LoVo (cell line): ENCODE data around the gene CRTC2.
"Not testable (repeated sequence)": the region's sequence is repeated elsewhere in the genome, so short reads cannot be mapped to it uniquely, and the experiment has no call there.

Experiments used
- DNase-seq: peaks from one replicate; pipeline ENCODE4 v3.0.0-alpha.2; 2016; ENCODE audit warnings: low spot score

The CRTC2 gene, protein sequence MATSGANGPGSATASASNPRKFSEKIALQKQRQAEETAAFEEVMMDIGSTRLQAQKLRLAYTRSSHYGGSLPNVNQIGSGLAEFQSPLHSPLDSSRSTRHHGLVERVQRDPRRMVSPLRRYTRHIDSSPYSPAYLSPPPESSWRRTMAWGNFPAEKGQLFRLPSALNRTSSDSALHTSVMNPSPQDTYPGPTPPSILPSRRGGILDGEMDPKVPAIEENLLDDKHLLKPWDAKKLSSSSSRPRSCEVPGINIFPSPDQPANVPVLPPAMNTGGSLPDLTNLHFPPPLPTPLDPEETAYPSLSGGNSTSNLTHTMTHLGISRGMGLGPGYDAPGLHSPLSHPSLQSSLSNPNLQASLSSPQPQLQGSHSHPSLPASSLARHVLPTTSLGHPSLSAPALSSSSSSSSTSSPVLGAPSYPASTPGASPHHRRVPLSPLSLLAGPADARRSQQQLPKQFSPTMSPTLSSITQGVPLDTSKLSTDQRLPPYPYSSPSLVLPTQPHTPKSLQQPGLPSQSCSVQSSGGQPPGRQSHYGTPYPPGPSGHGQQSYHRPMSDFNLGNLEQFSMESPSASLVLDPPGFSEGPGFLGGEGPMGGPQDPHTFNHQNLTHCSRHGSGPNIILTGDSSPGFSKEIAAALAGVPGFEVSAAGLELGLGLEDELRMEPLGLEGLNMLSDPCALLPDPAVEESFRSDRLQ

GRCh38 chr1:153958111-153958960, at the start of gene CRTC2:
CRTC2 (minus strand) TSS chr1:153958612; CDS start chr1:153958497, 115 bp downstream.
- DNase-seq = peak; percentile 99

DNA sequence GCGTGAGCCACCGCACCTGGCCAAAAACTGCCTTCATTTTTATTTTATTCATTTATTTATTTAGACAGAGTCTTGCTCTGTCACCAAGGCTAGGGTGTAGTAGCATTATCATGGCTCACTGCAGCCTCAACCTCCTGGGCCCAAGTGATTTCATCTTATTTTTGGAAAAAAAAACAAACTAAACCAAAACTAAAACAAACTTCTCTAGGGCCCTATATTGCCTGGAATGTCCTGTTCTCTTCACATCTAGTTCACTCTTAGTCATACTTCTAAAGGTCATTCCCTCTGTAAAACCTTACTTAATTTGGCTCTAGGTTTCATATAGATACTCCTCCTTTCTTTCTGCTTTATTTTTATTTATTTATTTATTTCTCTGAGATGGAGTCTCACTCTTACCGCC, 47.7 kb upstream of the CRTC2 start:
- DNase-seq = no peak

GRCh38 chr1:154000420-154000819, 42.0 kb upstream of the CRTC2 start:
- DNase-seq = no peak

DNA sequence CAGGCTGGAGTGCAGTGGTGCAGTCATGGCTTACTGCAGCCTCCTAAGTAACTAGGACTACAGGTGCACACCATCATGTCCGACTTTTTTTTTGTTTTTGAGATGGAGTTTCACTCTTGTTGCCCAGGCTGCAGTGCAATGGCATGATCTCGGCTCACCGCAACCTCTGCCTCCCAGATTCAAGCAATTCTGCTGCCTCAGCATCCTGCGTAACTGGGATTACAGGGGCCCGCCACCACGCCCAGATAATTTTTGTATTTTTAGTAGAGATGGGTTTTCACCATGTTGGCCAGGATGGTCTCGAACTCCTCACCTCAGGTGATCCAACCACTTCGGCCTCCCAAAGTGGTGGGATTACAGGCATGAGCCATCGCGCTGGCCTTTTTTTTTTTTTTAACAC, 38.5 kb upstream of the CRTC2 start:
- DNase-seq = not testable (repeated sequence)

DNA sequence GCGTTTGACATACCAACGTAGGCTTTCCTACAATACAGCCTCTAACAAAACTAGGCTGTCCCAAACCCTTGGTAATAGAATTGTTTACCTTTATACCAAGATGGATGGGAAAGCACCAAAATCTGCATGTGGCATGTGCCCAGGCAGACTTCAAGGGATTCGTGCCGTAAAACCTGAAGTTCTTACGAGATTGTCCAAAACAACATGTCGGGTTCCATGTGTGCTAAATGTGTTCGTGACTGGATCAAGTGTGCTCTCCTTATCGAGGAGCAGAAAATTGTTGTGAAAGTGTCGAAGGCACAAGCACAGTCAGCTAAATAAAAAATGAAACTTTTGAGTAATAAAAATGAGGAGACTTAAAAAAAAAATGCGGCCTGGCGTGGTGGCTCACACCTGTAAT, 37.2 kb upstream of the CRTC2 start:
- no peak for DNase-seq

DNA sequence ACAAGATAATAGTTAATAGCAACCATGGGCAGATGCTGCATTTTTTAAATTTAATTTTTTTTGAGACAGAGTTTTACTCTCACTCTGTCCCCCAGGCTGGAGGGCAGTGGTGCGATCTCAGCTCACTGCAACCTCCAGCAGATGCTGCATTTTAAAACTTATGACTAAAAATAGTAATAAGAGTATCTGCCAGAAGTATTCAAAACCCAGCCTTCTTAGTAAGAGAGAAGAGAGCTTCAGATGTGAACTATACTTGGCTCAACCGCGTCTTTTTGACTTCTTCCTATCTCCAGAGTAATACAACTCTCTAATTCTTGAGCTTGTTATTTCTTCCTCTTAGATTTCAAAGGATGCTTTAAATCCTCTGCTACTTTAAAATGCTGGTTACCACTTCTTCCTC, 36.8 kb upstream of the CRTC2 start:
- no peak for DNase-seq

- DNase-seq = no peak
Observed at GRCh38 chr1:153991806-153992205, 33.4 kb upstream of the CRTC2 start.

- DNase-seq = no peak
Observed at GRCh38 chr1:153991151-153991630, 32.8 kb upstream of the CRTC2 start.

GRCh38 chr1:153990468-153991150, 32.2 kb upstream of the CRTC2 start, which contains the start of gene RPS27:
RPS27 (plus strand) TSS chr1:153990762; CDS start chr1:153990797, 35 bp downstream.
- peak; percentile 99 for DNase-seq

GRCh38 chr1:153987621-153988020, 29.2 kb upstream of the CRTC2 start:
- no peak for DNase-seq

DNA sequence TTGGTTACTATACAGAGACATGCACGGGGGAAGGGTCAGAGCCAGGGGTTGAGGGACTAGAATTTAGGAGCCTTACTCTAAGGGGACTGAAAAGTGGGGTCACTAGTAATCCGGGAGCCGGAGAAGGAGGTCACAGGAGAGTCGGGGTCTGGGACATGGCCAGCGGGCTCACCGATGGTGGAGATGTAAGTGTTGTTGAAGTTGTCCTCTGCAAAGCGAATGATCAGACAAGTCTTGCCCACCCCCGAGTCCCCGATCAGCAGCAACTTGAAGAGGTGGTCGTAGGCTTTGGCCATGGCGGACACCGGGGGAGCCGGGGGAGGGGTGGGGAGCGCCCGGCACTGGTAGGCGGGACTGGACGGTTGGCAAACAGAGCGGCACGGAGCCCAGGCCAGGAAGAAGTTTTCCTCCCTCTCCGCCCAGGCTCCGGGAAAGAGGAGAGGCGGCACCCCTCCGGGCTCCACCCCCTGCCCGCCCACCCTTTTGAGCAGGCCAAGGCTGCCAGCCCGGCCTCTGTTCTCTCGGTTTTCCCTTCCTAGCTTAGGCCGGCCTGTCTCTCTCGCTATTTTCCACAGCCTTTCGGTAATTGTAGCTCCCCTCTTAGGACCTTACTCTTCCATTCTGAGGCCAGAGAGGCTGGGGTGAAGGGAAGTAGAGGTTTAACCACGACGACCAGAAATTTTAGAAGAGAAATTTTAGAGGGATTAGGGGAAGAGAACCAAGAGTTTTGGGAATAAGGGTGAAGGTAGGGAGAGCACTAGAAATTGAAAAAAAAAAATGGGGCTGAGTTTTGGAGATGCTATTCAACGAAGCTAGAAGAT, 27.7 kb upstream of the CRTC2 start, which contains the start of gene RAB13:
RAB13 (minus strand) TSS at position 399 of the 821 bp plus-strand sequence; CDS start at position 296, 103 bp downstream.
- DNase-seq = peak; percentile 92

- DNase-seq = no peak
Observed at GRCh38 chr1:153985341-153985912, 27.0 kb upstream of the CRTC2 start.

- DNase-seq = no peak
Observed at GRCh38 chr1:153984123-153984894, 25.9 kb upstream of the CRTC2 start.

GRCh38 chr1:153981735-153982134, 23.3 kb upstream of the CRTC2 start:
- not testable (repeated sequence) for DNase-seq

DNA sequence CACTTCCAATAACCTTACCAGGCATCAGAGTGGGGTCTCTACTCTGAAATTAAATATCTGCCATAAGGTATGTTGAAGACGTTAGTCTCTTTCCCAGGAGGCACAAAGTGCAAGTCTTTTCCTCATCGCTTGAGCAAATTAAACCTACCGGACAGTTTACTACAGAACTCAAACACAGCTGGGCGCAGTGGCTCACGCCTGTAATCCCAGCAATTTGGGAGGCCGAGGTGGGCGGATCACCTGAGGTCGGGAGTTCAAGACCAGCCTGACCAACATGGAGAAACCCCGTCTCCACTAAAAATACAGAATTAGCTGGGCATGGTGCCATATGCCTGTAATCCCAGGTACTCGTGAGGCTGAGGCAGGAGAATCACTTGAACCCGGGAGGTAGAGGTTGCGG, 20.7 kb upstream of the CRTC2 start:
- not testable (repeated sequence) for DNase-seq

GRCh38 chr1:153978274-153978909, 20.0 kb upstream of the CRTC2 start:
- no peak for DNase-seq

DNA sequence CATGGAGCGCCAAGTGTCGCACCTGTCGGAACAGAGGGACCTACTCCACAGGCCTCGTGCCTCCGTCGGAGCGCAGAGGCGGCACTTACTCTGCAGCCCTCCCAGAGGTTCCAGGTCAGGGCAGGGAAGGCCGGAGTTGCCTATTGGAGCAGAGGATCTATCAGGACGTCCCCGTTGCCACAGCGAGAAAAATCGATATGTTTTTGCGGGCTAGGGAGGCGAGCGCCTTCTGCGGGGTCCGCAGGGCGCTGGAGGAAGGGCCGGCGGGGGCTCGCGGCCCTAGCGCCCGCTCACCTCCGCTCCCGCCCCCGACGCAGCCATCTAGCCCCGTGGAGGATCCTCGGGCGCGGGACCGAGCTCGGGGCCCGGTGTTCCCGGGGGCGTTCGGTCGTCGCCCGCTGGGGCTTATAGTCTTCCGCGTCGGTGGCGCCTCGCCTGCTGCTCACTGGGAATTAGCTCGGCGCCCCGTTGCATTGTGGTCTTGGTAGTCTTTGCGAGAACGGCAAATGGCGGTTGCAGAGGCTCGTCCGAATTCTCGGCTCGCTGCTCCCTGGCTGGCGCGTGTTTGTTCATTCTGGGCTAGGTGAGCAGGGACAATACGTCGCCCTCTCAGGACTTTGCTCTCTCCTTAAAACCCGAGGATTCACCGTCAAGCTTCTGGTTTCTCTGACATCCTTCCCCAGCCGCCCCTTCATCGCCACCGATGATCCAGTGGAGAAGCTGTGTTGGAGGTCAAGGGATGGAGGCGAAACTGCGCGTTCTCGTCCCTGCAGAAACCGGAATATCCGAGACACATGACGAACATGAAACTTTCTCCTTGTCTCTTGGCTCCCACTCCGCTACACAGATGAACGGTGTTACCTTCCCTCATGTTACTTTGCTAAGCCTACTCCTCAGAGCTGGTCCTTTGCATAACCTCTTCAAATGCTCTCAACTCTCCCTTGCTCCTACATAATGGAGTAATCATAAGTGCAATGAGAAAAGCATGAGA, 19.1 kb upstream of the CRTC2 start, which contains the start of gene JTB:
JTB (minus strand) TSS at position 425 of the 991 bp plus-strand sequence; CDS start at position 3, 422 bp downstream.
- peak; percentile 82 for DNase-seq
